HepG2 (cell line): Measurements from ENCODE around the gene DYTN. TPM values are rescaled to one million over a fixed set of nuclear protein-coding genes. Genes with fewer than 3 reads are reported as not detected.

ENCODE experiments used
- ATAC-seq: fragments of 200-7000 bp; cut with Tn5 transposase; 3 replicates; pipeline ENCODE4 v1.9.1; 2020; ENCODE audit warnings: mild to moderate bottlenecking, moderate library complexity
- BruUV-seq: library from RNA; stranded (reverse); fragments of 400-500 nt; replicated peaks from 2 replicates; lab custom pipeline; 2021; lab: Mats Ljungman, UMichigan
- CTCF ChIA-PET: fragments of 300-600 bp; formaldehyde crosslinking; extraction: SDS; loops from one replicate; lab custom pipeline; 2021; ENCODE audit warnings: low total read pairs, inconsistent platforms, low intra/inter-chr PET ratio; lab: Yijun Ruan, JAX
- POLR2A ChIA-PET: fragments of 350-600 bp; sonication (Branson Sonifier 250); formaldehyde crosslinking; loops from one replicate; lab custom pipeline; 2020; ENCODE audit warnings: antibody characterized with exemption, inconsistent platforms; lab: Yijun Ruan, JAX
- DNase-seq: peaks from one replicate; pipeline ENCODE4 v3.0.0-alpha.2; 2015; ENCODE audit warnings: low spot score
- FAIRE-seq: peaks from 3 replicates; lab custom pipeline; 2011; peaks lifted over from hg19 to GRCh38; lab: Jason Lieb, UNC
- H2AFZ ChIP-seq: one replicate; pipeline ENCODE4 v1.6.1; 2011; ENCODE audit warnings: low read length, inconsistent platforms
- H3K27ac ChIP-seq: fragments of 300-600 bp; 3 replicates; pipeline ENCODE4 v1.8.0; 2011; ENCODE audit warnings: mixed run types, mild to moderate bottlenecking, mixed read lengths, low read length, inconsistent platforms; ENCODE audit not compliant: insufficient read depth; ENCODE audit errors: extremely low read length
- H3K27me3 ChIP-seq, 2 experiments: fragments of 200-600 bp in 1 of 2; 2 replicates in 1 of 2; 3 replicates in 1 of 2; pipeline versions ENCODE4 v1.6.0 to v1.8.0; 2011; ENCODE audit warnings: low read length in 2 of 2, mild to moderate bottlenecking in 2 of 2, moderate library complexity in 2 of 2, inconsistent platforms in 1 of 2; ENCODE audit not compliant: insufficient read depth in 2 of 2, control insufficient read depth in 1 of 2
- H3K36me3 ChIP-seq, 2 experiments: fragments of 200-600 bp in 1 of 2; replicated peaks in 1 of 2; 2 replicates in 1 of 2; 3 replicates in 1 of 2; pipeline versions ENCODE4 v1.5.1 to v1.8.0; 2011; ENCODE audit warnings: low read length in 2 of 2, inconsistent platforms in 1 of 2; ENCODE audit not compliant: insufficient read depth in 2 of 2, control insufficient read depth in 1 of 2
- H3K4me1 ChIP-seq: 2 replicates; pipeline ENCODE4 v1.5.1; 2012; ENCODE audit warnings: low read length, inconsistent platforms; ENCODE audit not compliant: insufficient read depth
- H3K4me2 ChIP-seq: 2 replicates; pipeline ENCODE4 v1.6.0; 2011; ENCODE audit warnings: low read depth, low read length, inconsistent platforms
- H3K4me3 ChIP-seq, 3 experiments: fragments of 200-600 bp in 1 of 3; sonication (generic), shearing (Covaris generic) in 1 of 3; replicated peaks in 1 of 3; 2 replicates each; pipeline ENCODE4 v1.5.1; 2011 to 2016; ENCODE audit warnings: low read length in 3 of 3, inconsistent platforms in 2 of 3, low read depth in 2 of 3, mild to moderate bottlenecking in 2 of 3, control low read depth in 1 of 3, mixed read lengths in 1 of 3; ENCODE audit not compliant: insufficient read depth in 1 of 3
- H3K79me2 ChIP-seq: one replicate; pipeline ENCODE4 v1.6.1; 2011; ENCODE audit warnings: low read length, inconsistent platforms; ENCODE audit not compliant: insufficient read depth
- H3K9ac ChIP-seq: 2 replicates; pipeline ENCODE4 v1.6.0; 2011; ENCODE audit warnings: mild to moderate bottlenecking, low read depth, low read length, inconsistent platforms; ENCODE audit not compliant: insufficient read depth
- H3K9me3 ChIP-seq: 2 replicates; pipeline ENCODE4 v1.5.1; 2012; ENCODE audit warnings: mild to moderate bottlenecking, low read length
- H4K20me1 ChIP-seq: 2 replicates; pipeline ENCODE4 v1.6.0; 2011; ENCODE audit warnings: inconsistent platforms, mild to moderate bottlenecking, low read length, moderate library complexity; ENCODE audit not compliant: insufficient read depth
- E2F2 ChIP-seq: sonication (generic); formaldehyde crosslinking; IDR thresholded peaks from 2 replicates; pipeline ENCODE4 v1.4.0; 2020; ENCODE audit warnings: missing genetic modification reagents, borderline replicate concordance
- ERF ChIP-seq: IDR thresholded peaks from 2 replicates; pipeline ENCODE4 v1.6.1; 2018; ENCODE audit warnings: missing biosample characterization, missing genetic modification reagents
- MAFF ChIP-seq: IDR thresholded peaks from 2 replicates; pipeline ENCODE4 v1.6.1; 2011; ENCODE audit warnings: low read depth, low read length, improper control_type of control experiment
- MAFK ChIP-seq, 2 experiments: IDR thresholded peaks in 1 of 2; conservative IDR thresholded peaks in 1 of 2; 2 replicates each; pipeline ENCODE4 v1.6.1; 2011; ENCODE audit warnings: improper control_type of control experiment in 2 of 2, low read length in 2 of 2
- MEIS1 ChIP-seq: sonication (generic); formaldehyde crosslinking; IDR thresholded peaks from 2 replicates; pipeline ENCODE4 v1.9.0; 2021; ENCODE audit warnings: mild to moderate bottlenecking, missing genetic modification reagents, moderate library complexity, borderline replicate concordance
- SNAPC4 ChIP-seq: sonication (generic); formaldehyde crosslinking; IDR thresholded peaks from 2 replicates; pipeline ENCODE4 v1.4.0; 2020; ENCODE audit warnings: mild to moderate bottlenecking, missing genetic modification reagents
- TCF12 ChIP-seq, 2 experiments: fragments of 450-650 bp in 1 of 2; sonication (generic) in 1 of 2; formaldehyde crosslinking in 1 of 2; IDR thresholded peaks; 2 replicates each; pipeline versions ENCODE4 v1.6.1 to v1.8.0; 2017 to 2022; ENCODE audit warnings: antibody characterized with exemption in 1 of 2, mild to moderate bottlenecking in 1 of 2, missing genetic modification reagents in 1 of 2, moderate library complexity in 1 of 2
- ZFP36L2 ChIP-seq: sonication (generic); formaldehyde crosslinking; IDR thresholded peaks from 2 replicates; pipeline ENCODE4 v1.4.0; 2020; ENCODE audit warnings: missing genetic modification reagents
- ZNF256 ChIP-seq: sonication (generic); formaldehyde crosslinking; conservative IDR thresholded peaks from 2 replicates; pipeline ENCODE4 v1.4.0; 2020; ENCODE audit warnings: missing genetic modification reagents
- WGBS: methylation state at CpG from one replicate; pipeline ENCODE4 v1.1.6; 2017; ENCODE audit warnings: low lambda C conversion rate; 5-methylcytosine and 5-hydroxymethylcytosine counted together
- in situ Hi-C: cut with HindIII; loops from 2 replicates; pipeline ENCODE4 v1.10.0; 2017; ENCODE audit warnings: low pct_unique_long_range_greater_than_20kb; ENCODE audit not compliant: extremely low pct_ligation_motif_present
- intact Hi-C: fragments of 100-400 bp; cut with micrococcal nuclease; formaldehyde crosslinking; loops from one replicate; pipeline ENCODE4 v1.10.0; 2022; ENCODE audit not compliant: unreplicated experiment
- polyA plus RNA-seq, 8 experiments: library from polyadenylated mRNA; depleted of rRNA in 3 of 8; stranded (reverse) in 7 of 8; unstranded in 1 of 8; fragments of >200 nt; fragmentation: Illumina TruSeq in 4 of 8; extraction: Trizol in 4 of 8; gene quantifications; 2 replicates each; pipeline versions ENCODE4 v1.2.1 to v1.2.3, GENCODE V29; 2011 to 2016; ENCODE audit warnings: low read depth in 4 of 8, missing spikeins in 1 of 8, mixed read lengths in 1 of 8; ENCODE audit not compliant: insufficient read depth in 1 of 8
- total RNA-seq, 5 experiments: library from RNA; depleted of rRNA; stranded (reverse); fragments of >200 nt; fragmentation: Illumina TruSeq; extraction: Trizol; gene quantifications; 2 replicates each; pipeline ENCODE4 v1.2.3, GENCODE V29; 2016; ENCODE audit warnings: low read depth in 1 of 5

The DYTN gene
- total and polyA plus RNA-seq, 2 of the 13 experiments (the other 11 are each of a cell fraction or from before 2014, with no cell fraction given): not detected

- TF ChIP-seq TCF12 (IDR thresholded peaks at IDR 0.05): no peak
- no peak for TF ChIP-seq TCF12 (CRISPR knock-in tag; IDR thresholded peaks at IDR 0.05)
- no peak for TF ChIP-seq MEIS1 (CRISPR knock-in tag)
- TF ChIP-seq SNAPC4 (CRISPR knock-in tag): no peak
- TF ChIP-seq, all 625 proteins: peak for 0
Observed at GRCh38 chr2:206688990-206689389, 29.2 kb downstream of the DYTN start (continued).

GRCh38 chr2:206688453-206688852, 29.7 kb downstream of the DYTN start:
- BruUV-seq: no TSS peak
- no peaks in the 10 kb centered on the region for H3K4me1 ChIP-seq
- peak; percentile 36 for FAIRE-seq
- no peaks in the 10 kb centered on the region for H4K20me1 ChIP-seq
- H3K79me2 ChIP-seq: no peaks in the 10 kb centered on the region
- no peak overlapping the region for H3K4me2 ChIP-seq
- WGBS: 6% methylated on average over 2 of the region's 2 CpGs
- intact Hi-C loops: no loop called here
- H3K4me3 ChIP-seq: no peak overlapping the region
- H3K9ac ChIP-seq: no peak overlapping the region
- no peak for DNase-seq
- ChIA-PET POLR2A (no interaction called here), CTCF (no interaction called here)
- no peaks in the 10 kb centered on the region for H3K36me3 ChIP-seq
- H3K27ac ChIP-seq: no peak overlapping the region
- H3K9me3 ChIP-seq: no peaks in the 10 kb centered on the region
- TF ChIP-seq MAFK (conservative IDR thresholded peaks at IDR 0.05 in 1 of 2, IDR thresholded peaks at IDR 0.05 in 1 of 2; ENCODE audit: low read length in 2 of 2) (peak; percentile 70 to 81), ZNF256 (CRISPR knock-in tag) (no peak), E2F2 (CRISPR knock-in tag) (no peak), MAFF (peak; percentile 82), ERF (no peak), ZFP36L2 (no peak)
- in situ Hi-C loops: no loop called here
- ATAC-seq: no peak
- peaks cover 0 to 1% of the 10 kb centered on the region in 2 experiments; a peak in 2 of 5 replicates for H3K27me3 ChIP-seq
- H2AFZ ChIP-seq: no peak overlapping the region
